Right atrium auricular region (tissue), 2 donors: ENCODE data around the gene LNPEP. TPM values are rescaled to one million over a fixed set of nuclear protein-coding genes. Genes with fewer than 3 reads are reported as not detected.

ENCODE experiments used
- DNase-seq: peaks from one replicate; pipeline ENCODE4 v3.0.0-alpha.2; 2019; ENCODE audit warnings: low spot score
- H3K27ac ChIP-seq, 2 donors: fragments of 200-600 bp; sonication (generic); 1 replicate in 1 of 2; 2 replicates in 1 of 2; pipeline ENCODE4 v1.5.1; 2016 to 2019
- H3K27me3 ChIP-seq, 2 donors: fragments of 200-600 bp; sonication (generic); one replicate each; pipeline versions ENCODE4 v1.5.1 to v1.6.0; 2017 to 2019
- H3K36me3 ChIP-seq: fragments of 200-600 bp; sonication (generic); one replicate; pipeline ENCODE4 v1.5.1; 2016
- H3K4me1 ChIP-seq, 2 donors: fragments of 200-600 bp; sonication (generic); one replicate each; pipeline versions ENCODE4 v1.5.1 to v1.6.0; 2017 to 2019
- H3K4me3 ChIP-seq, 2 donors: fragments of 200-600 bp; sonication (generic); 1 replicate in 1 of 2; 2 replicates in 1 of 2; pipeline ENCODE4 v1.5.1; 2017 to 2019; ENCODE audit warnings: mild to moderate bottlenecking in 1 of 2, moderate library complexity in 1 of 2
- H3K9me3 ChIP-seq, 2 donors: fragments of 200-600 bp; sonication (generic); one replicate each; pipeline ENCODE4 v1.5.1; 2019
- CTCF ChIP-seq, 2 donors: fragments of 200-600 bp; sonication (generic); IDR thresholded peaks; one replicate each; pipeline ENCODE4 v1.5.1; 2019; ENCODE audit warnings: antibody characterized with exemption in 2 of 2
- total RNA-seq, 2 donors: library from RNA; depleted of rRNA; stranded (reverse); fragments of >200 nt; gene quantifications; one replicate each; pipeline ENCODE4 v1.1.0, GENCODE V29; 2016

LNPEP gene
- total RNA-seq, 2 donors from 2014 or later = 50.2 to 60.0 TPM

GRCh38 chr5:96995419-96995818 lies 59.5 kb downstream of the LNPEP start:
- Histone ChIP-seq H3K9me3 (no peaks in the 10 kb centered on the region), H3K36me3 (peaks cover 41% of the 10 kb centered on the region), H3K4me1 (no peaks in the 10 kb centered on the region), H3K4me3 (no peak overlapping the region), H3K27me3 (no peaks in the 10 kb centered on the region), H3K27ac (no peak overlapping the region)
- DNase-seq = no peak
- no peak for TF ChIP-seq CTCF (IDR thresholded peaks at IDR 0.05)

- no peak overlapping the region for H3K4me3 ChIP-seq
- H3K9me3 ChIP-seq = no peaks in the 10 kb centered on the region
- no peaks in the 10 kb centered on the region for H3K27me3 ChIP-seq
- H3K36me3 ChIP-seq = peaks cover 41% of the 10 kb centered on the region
- TF ChIP-seq CTCF (IDR thresholded peaks at IDR 0.05) = peak in 1 of 2 donors; percentile 58
- no peak for DNase-seq
- H3K27ac ChIP-seq = no peak overlapping the region
- H3K4me1 ChIP-seq = no peaks in the 10 kb centered on the region
Observed at GRCh38 chr5:96997265-96997859, 61.5 kb downstream of the LNPEP start.

- no peak overlapping the region for H3K27ac ChIP-seq
- peaks cover 43% of the 10 kb centered on the region for H3K36me3 ChIP-seq
- H3K27me3 ChIP-seq = no peaks in the 10 kb centered on the region
- TF ChIP-seq CTCF (IDR thresholded peaks at IDR 0.05) = no peak
- H3K4me1 ChIP-seq = no peaks in the 10 kb centered on the region
- H3K4me3 ChIP-seq = no peak overlapping the region
- no peak for DNase-seq
- H3K9me3 ChIP-seq = no peaks in the 10 kb centered on the region
Observed at GRCh38 chr5:96999856-97000255, 64.0 kb downstream of the LNPEP start.

GRCh38 chr5:97000391-97000790 lies 64.5 kb downstream of the LNPEP start:
- H3K27ac ChIP-seq = no peak overlapping the region
- H3K27me3 ChIP-seq = no peaks in the 10 kb centered on the region
- no peak for DNase-seq
- no peaks in the 10 kb centered on the region for H3K9me3 ChIP-seq
- no peaks in the 10 kb centered on the region for H3K4me1 ChIP-seq
- peaks cover 49% of the 10 kb centered on the region for H3K36me3 ChIP-seq
- no peak for TF ChIP-seq CTCF (IDR thresholded peaks at IDR 0.05)
- H3K4me3 ChIP-seq = no peak overlapping the region

GRCh38 chr5:97002983-97003382 lies 67.1 kb downstream of the LNPEP start:
- Histone ChIP-seq H3K27ac (no peak overlapping the region), H3K36me3 (peaks cover 64% of the 10 kb centered on the region), H3K4me3 (no peak overlapping the region), H3K27me3 (no peaks in the 10 kb centered on the region), H3K4me1 (no peaks in the 10 kb centered on the region), H3K9me3 (no peaks in the 10 kb centered on the region)
- no peak for DNase-seq
- TF ChIP-seq CTCF (IDR thresholded peaks at IDR 0.05) = no peak

GRCh38 chr5:97004423-97005060 lies 68.7 kb downstream of the LNPEP start:
- H3K9me3 ChIP-seq = no peaks in the 10 kb centered on the region
- DNase-seq = no peak
- no peaks in the 10 kb centered on the region for H3K4me1 ChIP-seq
- H3K27ac ChIP-seq = no peak overlapping the region
- peaks cover 51% of the 10 kb centered on the region for H3K36me3 ChIP-seq
- no peak overlapping the region for H3K4me3 ChIP-seq
- no peaks in the 10 kb centered on the region for H3K27me3 ChIP-seq
- TF ChIP-seq CTCF (IDR thresholded peaks at IDR 0.05) = no peak
